Gastroesophageal sphincter (tissue), 4 donors: ENCODE data around the gene LTB4R. TPM values are rescaled to one million over a fixed set of nuclear protein-coding genes. Genes with fewer than 3 reads are reported as not detected.

Experiments used
- ATAC-seq: fragments of 150-250 bp; one replicate; pipeline ENCODE4 v1.9.1; 2016; ENCODE audit warnings: mild to moderate bottlenecking, moderate library complexity
- H3K27ac ChIP-seq, 4 donors: fragments of 200-600 bp; sonication (generic) in 3 of 4; 1 replicate in 3 of 4; 2 replicates in 1 of 4; pipeline ENCODE4 v1.5.1; 2016 to 2019
- H3K27me3 ChIP-seq: fragments of 200-600 bp; sonication (generic); one replicate; pipeline ENCODE4 v1.5.1; 2019
- H3K36me3 ChIP-seq, 2 donors: fragments of 200-600 bp; sonication (generic); one replicate each; pipeline ENCODE4 v1.5.1; 2019; ENCODE audit warnings: control low read depth in 1 of 2
- H3K4me1 ChIP-seq, 3 donors: fragments of 200-600 bp; sonication (generic); 1 replicate in 2 of 3; 2 replicates in 1 of 3; pipeline ENCODE4 v1.5.1; 2016 to 2019; ENCODE audit warnings: control low read depth in 2 of 3
- H3K4me3 ChIP-seq, 2 donors: fragments of 200-600 bp; sonication (generic); one replicate each; pipeline ENCODE4 v1.5.1; 2019; ENCODE audit warnings: mild to moderate bottlenecking in 1 of 2, moderate library complexity in 1 of 2
- H3K9me3 ChIP-seq, 3 donors: fragments of 200-600 bp; sonication (generic); one replicate each; pipeline ENCODE4 v1.5.1; 2017 to 2019; ENCODE audit warnings: control low read depth in 2 of 3
- EP300 ChIP-seq: sonication (generic); formaldehyde crosslinking; IDR thresholded peaks from one replicate; pipeline ENCODE4 v1.6.1; 2017; ENCODE audit warnings: antibody characterized with exemption, mild to moderate bottlenecking
- POLR2A ChIP-seq, 2 donors: fragments of 450-650 bp; IDR thresholded peaks; one replicate each; pipeline ENCODE4 v1.6.1; 2017; ENCODE audit warnings: antibody characterized with exemption in 2 of 2, mild to moderate bottlenecking in 2 of 2, moderate library complexity in 1 of 2
- POLR2AphosphoS5 ChIP-seq: sonication (generic); formaldehyde crosslinking; IDR thresholded peaks from one replicate; pipeline ENCODE4 v1.6.1; 2017; ENCODE audit warnings: antibody characterized with exemption
- WGBS, 2 donors: methylation state at CpG; one replicate each; pipeline ENCODE4 v1.1.5; 2018; ENCODE audit warnings: low coverage in 1 of 2; 5-methylcytosine and 5-hydroxymethylcytosine counted together
- total RNA-seq, 4 donors: library from RNA; depleted of rRNA; stranded (reverse); fragments of >200 nt; gene quantifications; one replicate each; pipeline ENCODE4 v1.1.0, GENCODE V29; 2016
- TF ChIP-seq, protein P1 (sequence below), 4 experiments: fragments of 200-600 bp in 2 of 4; fragments of 450-650 bp in 2 of 4; sonication (generic) in 1 of 4; IDR thresholded peaks; one replicate each; pipeline ENCODE4 v1.5.1; 2017 to 2019; ENCODE audit warnings: antibody characterized with exemption in 4 of 4, mild to moderate bottlenecking in 2 of 4, moderate library complexity in 2 of 4

The LTB4R gene
- total RNA-seq, 4 donors from 2014 or later, result 3.0 to 4.2 (median 3.4) TPM

DNA sequence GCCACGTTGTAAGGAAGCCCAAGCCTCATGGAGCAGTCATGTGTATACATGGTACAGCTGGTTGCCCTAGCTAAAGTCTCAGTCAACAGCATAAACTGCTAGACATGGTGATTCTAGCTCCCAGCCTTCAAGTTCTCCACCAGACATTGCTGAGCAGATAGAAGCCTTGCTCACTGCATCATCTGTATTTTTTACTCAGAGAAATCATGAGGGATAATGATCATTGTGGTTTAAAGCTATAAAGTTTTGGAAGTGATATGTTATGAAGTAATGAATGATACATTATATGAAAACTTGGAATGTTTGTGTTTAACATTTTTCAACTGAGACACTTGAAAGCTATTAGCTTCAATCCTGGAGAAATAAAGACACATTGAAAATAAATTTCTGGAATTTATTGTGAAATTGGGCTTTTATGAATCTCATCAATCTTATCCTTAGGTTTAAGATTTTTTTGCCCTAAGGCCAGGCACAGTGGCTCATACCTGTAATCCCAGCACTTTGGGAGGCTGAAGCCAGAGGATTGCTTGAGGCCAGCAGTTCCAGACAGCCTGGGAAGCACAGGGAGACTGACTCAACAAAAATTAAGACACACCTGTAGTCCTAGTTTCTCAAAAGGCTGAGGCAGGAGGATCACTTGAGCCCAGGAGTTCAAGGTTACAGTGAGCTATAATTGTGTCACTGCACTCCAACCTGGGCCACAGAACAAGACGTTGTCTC, 51.1 kb downstream of the LTB4R start:
- Histone ChIP-seq H3K4me1 (peaks cover 0 to 27% (median 13%) of the 10 kb centered on the region in 3 donors), H3K9me3 (no peaks in the 10 kb centered on the region), H3K4me3 (no peak overlapping the region), H3K27me3 (no peaks in the 10 kb centered on the region), H3K36me3 (no peaks in the 10 kb centered on the region), H3K27ac (no peak overlapping the region)
- TF ChIP-seq EP300 (no peak), POLR2A (IDR thresholded peaks at IDR 0.05) (no peak), POLR2AphosphoS5 (no peak)
- TF ChIP-seq, protein P1, sequence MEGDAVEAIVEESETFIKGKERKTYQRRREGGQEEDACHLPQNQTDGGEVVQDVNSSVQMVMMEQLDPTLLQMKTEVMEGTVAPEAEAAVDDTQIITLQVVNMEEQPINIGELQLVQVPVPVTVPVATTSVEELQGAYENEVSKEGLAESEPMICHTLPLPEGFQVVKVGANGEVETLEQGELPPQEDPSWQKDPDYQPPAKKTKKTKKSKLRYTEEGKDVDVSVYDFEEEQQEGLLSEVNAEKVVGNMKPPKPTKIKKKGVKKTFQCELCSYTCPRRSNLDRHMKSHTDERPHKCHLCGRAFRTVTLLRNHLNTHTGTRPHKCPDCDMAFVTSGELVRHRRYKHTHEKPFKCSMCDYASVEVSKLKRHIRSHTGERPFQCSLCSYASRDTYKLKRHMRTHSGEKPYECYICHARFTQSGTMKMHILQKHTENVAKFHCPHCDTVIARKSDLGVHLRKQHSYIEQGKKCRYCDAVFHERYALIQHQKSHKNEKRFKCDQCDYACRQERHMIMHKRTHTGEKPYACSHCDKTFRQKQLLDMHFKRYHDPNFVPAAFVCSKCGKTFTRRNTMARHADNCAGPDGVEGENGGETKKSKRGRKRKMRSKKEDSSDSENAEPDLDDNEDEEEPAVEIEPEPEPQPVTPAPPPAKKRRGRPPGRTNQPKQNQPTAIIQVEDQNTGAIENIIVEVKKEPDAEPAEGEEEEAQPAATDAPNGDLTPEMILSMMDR (IDR thresholded peaks at IDR 0.05), result no peak
- ATAC-seq, result no peak
- 17 to 42% methylated on average over 1 to 2 of the region's 2 CpGs for WGBS, 2 donors

DNA sequence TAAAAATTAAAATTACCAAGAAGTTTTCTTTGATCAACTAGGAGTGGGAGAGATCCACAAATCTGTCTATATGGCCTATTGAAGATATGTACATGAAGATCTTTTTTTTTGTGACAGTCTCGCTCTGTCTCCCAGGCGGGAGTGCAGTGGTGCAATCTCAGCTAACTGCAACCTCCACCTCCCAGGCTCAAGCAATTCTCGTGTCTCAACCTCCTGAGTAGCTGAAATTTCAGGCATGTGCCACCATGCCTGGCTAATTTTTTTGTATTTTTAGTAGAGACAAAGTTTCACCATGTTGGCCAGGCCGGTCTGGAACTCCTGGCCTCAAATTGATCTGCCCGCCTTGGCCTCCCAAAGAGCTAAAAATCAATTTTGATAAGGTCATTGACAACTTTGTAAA, 52.1 kb downstream of the LTB4R start:
- H3K36me3 ChIP-seq, result no peaks in the 10 kb centered on the region
- no peak overlapping the region for H3K27ac ChIP-seq
- no peak overlapping the region for H3K4me3 ChIP-seq
- H3K4me1 ChIP-seq, result peaks cover 0 to 37% (median 13%) of the 10 kb centered on the region in 3 donors
- H3K27me3 ChIP-seq, result no peaks in the 10 kb centered on the region
- ATAC-seq, result no peak
- TF ChIP-seq, protein P1 (IDR thresholded peaks at IDR 0.05), result no peak
- TF ChIP-seq EP300 (no peak), POLR2AphosphoS5 (no peak), POLR2A (IDR thresholded peaks at IDR 0.05) (no peak)
- WGBS, 2 donors, result 72 to 84% methylated on average over 3 to 5 of the region's 5 CpGs
- no peaks in the 10 kb centered on the region for H3K9me3 ChIP-seq

DNA sequence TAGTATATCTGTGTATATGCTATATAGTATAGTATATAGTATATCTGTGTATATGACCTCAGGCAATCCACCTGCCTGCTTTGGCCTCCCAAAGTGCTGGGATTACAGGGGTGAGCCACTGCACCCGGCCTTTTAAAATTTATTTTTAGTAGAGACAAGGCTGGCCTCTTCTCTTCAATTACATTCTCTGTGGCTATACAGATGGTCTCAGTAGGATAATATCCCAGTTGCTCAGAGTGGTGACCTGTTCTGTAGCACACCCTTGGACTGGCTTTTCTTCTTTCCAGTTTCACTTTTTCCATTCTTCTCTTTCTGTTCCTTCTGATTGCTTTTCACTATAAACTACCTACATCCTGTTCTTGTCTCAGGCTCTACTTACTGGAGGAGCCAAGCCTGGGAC, 53.5 kb downstream of the LTB4R start:
- H3K36me3 ChIP-seq, result no peaks in the 10 kb centered on the region
- H3K27me3 ChIP-seq, result no peaks in the 10 kb centered on the region
- 30 to 34% methylated on average over 1 of the region's 1 CpG for WGBS, 2 donors
- peak overlapping the region in 3 of 4 donors; percentile 95 to 99 (median 97) for H3K27ac ChIP-seq
- H3K4me3 ChIP-seq, result no peak overlapping the region
- no peaks in the 10 kb centered on the region for H3K9me3 ChIP-seq
- ATAC-seq, result no peak
- H3K4me1 ChIP-seq, result peaks cover 0 to 51% (median 19%) of the 10 kb centered on the region in 3 donors
- TF ChIP-seq POLR2A (IDR thresholded peaks at IDR 0.05) (no peak), POLR2AphosphoS5 (no peak), EP300 (no peak)
- TF ChIP-seq, protein P1 (IDR thresholded peaks at IDR 0.05), result no peak

DNA sequence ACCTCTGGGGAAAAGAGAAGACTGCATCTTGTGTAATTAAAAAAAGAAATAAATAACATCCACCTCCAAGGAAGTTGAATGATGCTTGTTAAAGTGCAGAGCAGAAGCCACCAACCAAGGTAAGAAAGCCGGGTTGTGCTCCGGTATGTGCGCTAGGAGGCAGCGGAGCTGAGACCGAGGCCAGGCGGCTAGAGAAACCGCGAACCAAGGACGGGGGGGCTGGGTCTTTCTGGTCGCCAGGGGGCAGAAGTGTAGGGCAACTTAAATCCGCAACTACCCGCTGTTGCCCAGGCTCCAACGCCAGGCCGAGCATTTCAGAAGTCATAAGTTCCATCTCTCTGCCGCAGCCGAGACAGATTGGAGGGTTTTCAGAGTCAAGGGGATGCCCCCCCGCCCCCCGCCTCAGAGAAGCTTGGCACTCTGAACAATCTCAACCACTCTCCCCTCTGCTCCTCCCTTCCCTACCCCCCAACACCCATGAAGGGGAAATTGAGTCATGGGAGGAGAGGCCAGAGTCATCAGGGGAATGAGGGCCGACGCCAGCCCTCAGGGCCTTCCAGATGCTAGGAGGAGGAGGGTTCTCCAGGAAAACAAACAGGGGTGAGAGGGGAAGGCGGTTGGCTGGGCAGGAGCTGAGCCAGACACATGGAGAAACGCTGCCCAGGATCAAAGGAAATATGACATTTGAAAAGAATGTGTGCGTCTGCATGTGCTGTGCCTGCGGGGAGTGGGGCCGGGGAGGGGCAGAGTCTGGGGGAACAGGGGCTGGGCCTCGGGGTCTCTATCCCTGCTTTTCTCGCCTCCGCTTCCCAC, 54.5 kb downstream of the LTB4R start:
- WGBS, 2 donors, result 1 to 3% methylated on average over 12 to 17 of the region's 28 CpGs
- Histone ChIP-seq H3K27ac (peak overlapping the region; percentile 95 to 99 (median 97)), H3K36me3 (no peaks in the 10 kb centered on the region), H3K4me3 (peak overlapping the region; percentile 85 to 87), H3K4me1 (peaks cover 0 to 61% (median 19%) of the 10 kb centered on the region in 3 donors), H3K27me3 (no peaks in the 10 kb centered on the region), H3K9me3 (no peaks in the 10 kb centered on the region)
- TF ChIP-seq, protein P1 (IDR thresholded peaks at IDR 0.05), result peak in 3 of 4 experiments; percentile 93 to 94 (median 94)
- TF ChIP-seq POLR2AphosphoS5, result peak; percentile 52
- TF ChIP-seq EP300, result no peak
- TF ChIP-seq POLR2A (IDR thresholded peaks at IDR 0.05), result no peak
- peak; percentile 48 for ATAC-seq
